ENCODE data around the gene CDK5RAP3. TPM values are rescaled to one million over a fixed set of nuclear protein-coding genes. Genes with fewer than 3 reads are reported as not detected.
A peak's percentile ranks its signal among the peaks of the same experiment; 100 is the strongest.

The CDK5RAP3 gene
- polyA plus RNA-seq, 1 donor from 2014 or later = 343 TPM

- Histone ChIP-seq H3K27ac (ENCODE audit: low read length) (no peak overlapping the region), H3K36me3 (ENCODE audit: insufficient read depth, low read length) (no peaks in the 10 kb centered on the region), H3K79me2 (replicated peaks; ENCODE audit: insufficient read depth, low read length) (no peaks in the 10 kb centered on the region), H3K9me2 (ENCODE audit: insufficient read depth, low read length) (no peaks in the 10 kb centered on the region), H3K9ac (ENCODE audit: low read length) (peak overlapping the region; percentile 47), H3K27me3 (ENCODE audit: insufficient read depth, low read depth, low read length) (peaks cover 18% of the 10 kb centered on the region), H3K9me3 (ENCODE audit: low read length) (no peaks in the 10 kb centered on the region), H3K4me2 (ENCODE audit: low read length) (peak overlapping the region; percentile 49), H4K20me1 (ENCODE audit: insufficient read depth) (no peaks in the 10 kb centered on the region), H2AFZ (ENCODE audit: low read depth, low read length) (no peak overlapping the region), H3F3A (ENCODE audit: insufficient read depth, low read length, poor library complexity, severe bottlenecking) (no peaks in the 10 kb centered on the region), H3K4me3 (ENCODE audit: low read length) (peak overlapping the region; percentile 74)
- TF ChIP-seq RAD21 (conservative IDR thresholded peaks at IDR 0.05) = peak; percentile 97
- no peak for TF ChIP-seq REST (IDR thresholded peaks at IDR 0.05; ENCODE audit: borderline replicate concordance)
- TF ChIP-seq MXI1 (conservative IDR thresholded peaks at IDR 0.05; ENCODE audit: poor library complexity, severe bottlenecking) = peak; percentile 96
- TF ChIP-seq SMC3 (conservative IDR thresholded peaks at IDR 0.05; ENCODE audit: poor library complexity) = peak; percentile 88
- no peak for TF ChIP-seq EP300 (conservative IDR thresholded peaks at IDR 0.05; ENCODE audit: poor library complexity, severe bottlenecking)
- TF ChIP-seq TAF1 (IDR thresholded peaks at IDR 0.05; ENCODE audit: low read depth) = no peak
- peak; percentile 92 for TF ChIP-seq CTCF (IDR thresholded peaks at IDR 0.05; ENCODE audit: poor library complexity, severe bottlenecking)
Measured at GRCh38 chr17:48025040-48025903, 54.4 kb downstream of the CDK5RAP3 start.

GRCh38 chr17:48025904-48026501, 55.1 kb downstream of the CDK5RAP3 start:
- Histone ChIP-seq H3K9me2 (ENCODE audit: insufficient read depth, low read length) (no peaks in the 10 kb centered on the region), H3K27ac (ENCODE audit: low read length) (no peak overlapping the region), H4K20me1 (ENCODE audit: insufficient read depth) (no peaks in the 10 kb centered on the region), H3K27me3 (ENCODE audit: insufficient read depth, low read depth, low read length) (peaks cover 18% of the 10 kb centered on the region), H3F3A (ENCODE audit: insufficient read depth, low read length, poor library complexity, severe bottlenecking) (no peaks in the 10 kb centered on the region), H2AFZ (ENCODE audit: low read depth, low read length) (no peak overlapping the region), H3K79me2 (replicated peaks; ENCODE audit: insufficient read depth, low read length) (no peaks in the 10 kb centered on the region), H3K4me2 (ENCODE audit: low read length) (peak overlapping the region; percentile 35), H3K9ac (ENCODE audit: low read length) (peak overlapping the region; percentile 47), H3K4me3 (ENCODE audit: low read length) (peak overlapping the region; percentile 74), H3K36me3 (ENCODE audit: insufficient read depth, low read length) (no peaks in the 10 kb centered on the region), H3K9me3 (ENCODE audit: low read length) (no peaks in the 10 kb centered on the region)
- TF ChIP-seq EP300 (conservative IDR thresholded peaks at IDR 0.05; ENCODE audit: poor library complexity, severe bottlenecking) (no peak), POLR2AphosphoS5 (IDR thresholded peaks at IDR 0.05) (no peak), RAD21 (conservative IDR thresholded peaks at IDR 0.05) (no peak), TAF1 (IDR thresholded peaks at IDR 0.05; ENCODE audit: low read depth) (no peak), EZH2 (IDR thresholded peaks at IDR 0.05; ENCODE audit: borderline replicate concordance, insufficient read depth, low read length, poor library complexity, severe bottlenecking) (no peak), MXI1 (conservative IDR thresholded peaks at IDR 0.05; ENCODE audit: poor library complexity, severe bottlenecking) (no peak), REST (IDR thresholded peaks at IDR 0.05; ENCODE audit: borderline replicate concordance) (no peak), SMC3 (conservative IDR thresholded peaks at IDR 0.05; ENCODE audit: poor library complexity) (no peak), CTCF (IDR thresholded peaks at IDR 0.05; ENCODE audit: poor library complexity, severe bottlenecking) (no peak)
